ENCODE measurements around the gene RAB31. TPM values are rescaled to one million over a fixed set of nuclear protein-coding genes. Genes with fewer than 3 reads are reported as not detected.

Gene RAB31
- total RNA-seq, 3 donors from 2014 or later: 22.4 to 110 (median 32.4) TPM

GRCh38 chr18:9771261-9771976 is 63.3 kb downstream of the RAB31 start:
- H3K9me3 ChIP-seq: no peaks in the 10 kb centered on the region
- TF ChIP-seq, protein P1, sequence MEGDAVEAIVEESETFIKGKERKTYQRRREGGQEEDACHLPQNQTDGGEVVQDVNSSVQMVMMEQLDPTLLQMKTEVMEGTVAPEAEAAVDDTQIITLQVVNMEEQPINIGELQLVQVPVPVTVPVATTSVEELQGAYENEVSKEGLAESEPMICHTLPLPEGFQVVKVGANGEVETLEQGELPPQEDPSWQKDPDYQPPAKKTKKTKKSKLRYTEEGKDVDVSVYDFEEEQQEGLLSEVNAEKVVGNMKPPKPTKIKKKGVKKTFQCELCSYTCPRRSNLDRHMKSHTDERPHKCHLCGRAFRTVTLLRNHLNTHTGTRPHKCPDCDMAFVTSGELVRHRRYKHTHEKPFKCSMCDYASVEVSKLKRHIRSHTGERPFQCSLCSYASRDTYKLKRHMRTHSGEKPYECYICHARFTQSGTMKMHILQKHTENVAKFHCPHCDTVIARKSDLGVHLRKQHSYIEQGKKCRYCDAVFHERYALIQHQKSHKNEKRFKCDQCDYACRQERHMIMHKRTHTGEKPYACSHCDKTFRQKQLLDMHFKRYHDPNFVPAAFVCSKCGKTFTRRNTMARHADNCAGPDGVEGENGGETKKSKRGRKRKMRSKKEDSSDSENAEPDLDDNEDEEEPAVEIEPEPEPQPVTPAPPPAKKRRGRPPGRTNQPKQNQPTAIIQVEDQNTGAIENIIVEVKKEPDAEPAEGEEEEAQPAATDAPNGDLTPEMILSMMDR (IDR thresholded peaks at IDR 0.05): peak; percentile 88 to 90 (median 89)
- TF ChIP-seq POLR2A (IDR thresholded peaks at IDR 0.05) (no peak), POLR2AphosphoS5 (IDR thresholded peaks at IDR 0.05) (peak in 2 of 3 donors; percentile 44 to 45)
- H3K27me3 ChIP-seq: no peaks in the 10 kb centered on the region
- H3K36me3 ChIP-seq: no peaks in the 10 kb centered on the region
- peak; percentile 47 to 83 for DNase-seq (ENCODE audit: low spot score in 2 of 2)
- peak overlapping the region in 1 of 2 donors; percentile 5 for H3K27ac ChIP-seq
- no peaks in the 10 kb centered on the region for H3K4me1 ChIP-seq
- intact Hi-C loops (cut with DNase I; ENCODE audit: low total_unique reads): no loop called here
- no peak overlapping the region for H3K4me3 ChIP-seq

- Histone ChIP-seq H3K27me3 (no peaks in the 10 kb centered on the region), H3K4me1 (no peaks in the 10 kb centered on the region), H3K4me3 (no peak overlapping the region), H3K9me3 (no peaks in the 10 kb centered on the region), H3K27ac (no peak overlapping the region), H3K36me3 (no peaks in the 10 kb centered on the region)
- intact Hi-C loops (cut with DNase I; ENCODE audit: low total_unique reads): no loop called here
- TF ChIP-seq, protein P1 (IDR thresholded peaks at IDR 0.05): no peak
- TF ChIP-seq POLR2A (IDR thresholded peaks at IDR 0.05) (no peak), POLR2AphosphoS5 (IDR thresholded peaks at IDR 0.05) (no peak)
- no peak for DNase-seq (ENCODE audit: low spot score in 2 of 2)
These were observed 64.0 kb downstream of the RAB31 start for GRCh38 chr18:9771977-9772660.

DNA sequence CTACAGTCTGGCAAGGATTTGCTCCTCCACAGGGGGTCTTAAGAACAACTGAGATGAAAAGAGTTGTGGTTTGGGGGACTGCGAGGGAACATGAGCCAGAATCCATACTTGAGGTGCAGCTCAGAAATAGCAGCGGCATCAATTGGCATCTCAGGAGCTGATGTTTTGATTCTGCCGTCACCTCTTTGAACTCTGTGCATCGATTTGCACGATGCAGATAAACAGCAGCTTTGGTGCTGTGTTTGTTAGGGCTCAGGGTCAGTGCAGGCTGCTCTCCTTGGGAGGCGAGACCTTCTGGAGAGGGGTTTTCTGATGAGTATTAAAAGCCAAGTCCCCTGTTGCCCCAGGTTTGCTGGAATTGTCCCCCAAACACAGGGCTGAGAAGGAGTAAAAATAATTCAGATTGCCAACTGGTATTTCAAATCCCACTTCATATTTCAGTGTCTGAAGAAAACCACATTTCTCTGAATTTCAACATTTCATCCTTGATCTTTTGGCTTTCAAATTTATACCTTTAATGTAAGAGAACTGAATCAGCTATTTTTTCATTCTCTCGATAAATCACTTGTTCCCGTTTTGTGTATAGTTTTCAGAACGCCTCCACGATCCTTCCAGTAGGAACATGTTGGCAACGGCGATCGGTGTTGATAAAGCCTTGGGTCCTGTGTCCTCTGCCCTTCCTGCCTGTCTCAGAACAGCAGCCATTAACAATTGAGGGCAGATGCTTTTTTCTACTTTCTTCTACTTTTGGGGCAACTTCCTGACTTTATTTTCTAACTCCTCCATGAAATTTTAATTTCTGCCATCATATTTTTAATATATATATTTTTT is 65.0 kb downstream of the RAB31 start:
- Histone ChIP-seq H3K36me3 (no peaks in the 10 kb centered on the region), H3K4me3 (no peak overlapping the region), H3K9me3 (no peaks in the 10 kb centered on the region), H3K4me1 (no peaks in the 10 kb centered on the region), H3K27ac (no peak overlapping the region), H3K27me3 (no peaks in the 10 kb centered on the region)
- TF ChIP-seq POLR2AphosphoS5 (IDR thresholded peaks at IDR 0.05) (no peak), POLR2A (IDR thresholded peaks at IDR 0.05) (no peak)
- TF ChIP-seq, protein P1 (IDR thresholded peaks at IDR 0.05): no peak
- intact Hi-C loops (cut with DNase I; ENCODE audit: low total_unique reads): no loop called here
- no peak for DNase-seq (ENCODE audit: low spot score in 2 of 2)

GRCh38 chr18:9774150-9774549 is 66.0 kb downstream of the RAB31 start:
- Histone ChIP-seq H3K4me1 (no peaks in the 10 kb centered on the region), H3K4me3 (no peak overlapping the region), H3K9me3 (no peaks in the 10 kb centered on the region), H3K27me3 (no peaks in the 10 kb centered on the region), H3K36me3 (no peaks in the 10 kb centered on the region), H3K27ac (no peak overlapping the region)
- intact Hi-C loops (cut with DNase I; ENCODE audit: low total_unique reads): no loop called here
- DNase-seq (ENCODE audit: low spot score in 2 of 2): no peak
- TF ChIP-seq, protein P1 (IDR thresholded peaks at IDR 0.05): no peak
- TF ChIP-seq POLR2A (IDR thresholded peaks at IDR 0.05): no peak
- no peak for TF ChIP-seq POLR2AphosphoS5 (IDR thresholded peaks at IDR 0.05)

Measured in breast epithelium (tissue), 4 donors.